WTC11 (cell line): ENCODE results near the gene POLDIP3. TPM values are rescaled to one million over a fixed set of nuclear protein-coding genes. Genes with fewer than 3 reads are reported as not detected.

Source experiments
- ATAC-seq: fragments of 200-7000 bp; cut with Tn5 transposase; 2 replicates; pipeline ENCODE4 v1.10.0; 2021; ENCODE audit warnings: mild to moderate bottlenecking, moderate library complexity
- CTCF ChIA-PET: fragments of 300-600 bp; sonication (Branson Sonifier 250); formaldehyde crosslinking; loops from one replicate; lab custom pipeline; 2021; ENCODE audit warnings: antibody characterized with exemption; lab: Charles Lee
- POLR2A ChIA-PET: fragments of 350-600 bp; sonication (Branson Sonifier 250); formaldehyde crosslinking; loops from one replicate; lab custom pipeline; 2021; ENCODE audit warnings: antibody characterized with exemption; lab: Charles Lee
- DNase-seq: peaks from one replicate; pipeline ENCODE4 v3.0.0; 2021; ENCODE audit warnings: low spot score
- H3K27ac Mint-ChIP-seq: 2 replicates; pipeline ENCODE4 v1.8.0; 2021; ENCODE audit warnings: mixed read lengths
- H3K27me3 Mint-ChIP-seq: 2 replicates; pipeline ENCODE4 v1.8.0; 2021; ENCODE audit warnings: low read depth, mild to moderate bottlenecking, moderate library complexity, mixed read lengths
- H3K36me3 Mint-ChIP-seq: 2 replicates; pipeline ENCODE4 v1.8.0; 2021; ENCODE audit warnings: mixed read lengths
- H3K4me1 Mint-ChIP-seq: 2 replicates; pipeline ENCODE4 v1.8.0; 2022; ENCODE audit warnings: mixed read lengths
- H3K4me3 Mint-ChIP-seq: 2 replicates; pipeline ENCODE4 v1.8.0; 2021; ENCODE audit warnings: mild to moderate bottlenecking, moderate library complexity, mixed read lengths
- H3K9me3 Mint-ChIP-seq: 2 replicates; pipeline ENCODE4 v1.8.0; 2021; ENCODE audit warnings: mixed read lengths
- CBFB ChIP-seq: sonication (generic); formaldehyde crosslinking; IDR thresholded peaks from 2 replicates; pipeline ENCODE4 v1.8.1; 2022; ENCODE audit warnings: mild to moderate bottlenecking, low read depth, missing genetic modification reagents
- CREB1 ChIP-seq: sonication (generic); formaldehyde crosslinking; IDR thresholded peaks from 2 replicates; pipeline ENCODE4 v1.8.0; 2023; ENCODE audit warnings: mild to moderate bottlenecking, missing genetic modification reagents
- CREM ChIP-seq: sonication (generic); formaldehyde crosslinking; IDR thresholded peaks from 2 replicates; pipeline ENCODE4 v1.8.1; 2022; ENCODE audit warnings: mild to moderate bottlenecking, missing genetic modification reagents, moderate library complexity
- E2F1 ChIP-seq: sonication (generic); formaldehyde crosslinking; IDR thresholded peaks from 2 replicates; pipeline ENCODE4 v1.8.0; 2022; ENCODE audit warnings: mild to moderate bottlenecking, missing genetic modification reagents
- E2F4 ChIP-seq: sonication (generic); formaldehyde crosslinking; IDR thresholded peaks from 2 replicates; pipeline ENCODE4 v1.8.1; 2022; ENCODE audit warnings: low read depth, mild to moderate bottlenecking, moderate library complexity, missing genetic modification reagents, borderline replicate concordance
- E2F5 ChIP-seq: sonication (generic); formaldehyde crosslinking; IDR thresholded peaks from 2 replicates; pipeline ENCODE4 v1.8.1; 2022; ENCODE audit warnings: mild to moderate bottlenecking, moderate library complexity, missing genetic modification reagents
- ETV6 ChIP-seq: sonication (generic); formaldehyde crosslinking; IDR thresholded peaks from 2 replicates; pipeline ENCODE4 v1.8.1; 2022; ENCODE audit warnings: mild to moderate bottlenecking, missing genetic modification reagents
- FOXP1 ChIP-seq: sonication (generic); formaldehyde crosslinking; IDR thresholded peaks from 2 replicates; pipeline ENCODE4 v1.8.0; 2022; ENCODE audit warnings: missing genetic modification reagents, mild to moderate bottlenecking, moderate library complexity, borderline replicate concordance
- GABPB1 ChIP-seq: sonication (generic); formaldehyde crosslinking; IDR thresholded peaks from 2 replicates; pipeline ENCODE4 v1.8.1; 2023; ENCODE audit warnings: mild to moderate bottlenecking, missing genetic modification reagents
- HMGA2 ChIP-seq: fragments of 250-450 bp; sonication (Bioruptor Pico); IDR thresholded peaks from 2 replicates; pipeline ENCODE4 v1.4.0; 2021; ENCODE audit warnings: mild to moderate bottlenecking, moderate library complexity
- JUN ChIP-seq: sonication (generic); formaldehyde crosslinking; IDR thresholded peaks from 2 replicates; pipeline ENCODE4 v1.8.0; 2023; ENCODE audit warnings: mild to moderate bottlenecking, missing genetic modification reagents
- MLX ChIP-seq: sonication (generic); formaldehyde crosslinking; IDR thresholded peaks from 2 replicates; pipeline ENCODE4 v1.8.1; 2023; ENCODE audit warnings: mild to moderate bottlenecking, missing genetic modification reagents, moderate library complexity
- NR2C2 ChIP-seq: sonication (generic); formaldehyde crosslinking; IDR thresholded peaks from 2 replicates; pipeline ENCODE4 v1.8.0; 2022; ENCODE audit warnings: mild to moderate bottlenecking, missing genetic modification reagents
- NR3C1 ChIP-seq: sonication (generic); formaldehyde crosslinking; conservative IDR thresholded peaks from 2 replicates; pipeline ENCODE4 v1.8.1; 2023; ENCODE audit warnings: low read depth, mild to moderate bottlenecking, missing genetic modification reagents
- PREB ChIP-seq: sonication (generic); formaldehyde crosslinking; IDR thresholded peaks from 2 replicates; pipeline ENCODE4 v1.8.1; 2022; ENCODE audit warnings: mild to moderate bottlenecking, missing genetic modification reagents, moderate library complexity, borderline replicate concordance
- SP1 ChIP-seq: sonication (generic); formaldehyde crosslinking; conservative IDR thresholded peaks from 2 replicates; pipeline ENCODE4 v1.8.1; 2022; ENCODE audit warnings: missing genetic modification reagents
- STAT6 ChIP-seq: sonication (generic); formaldehyde crosslinking; conservative IDR thresholded peaks from 2 replicates; pipeline ENCODE4 v1.8.1; 2023; ENCODE audit warnings: mild to moderate bottlenecking, low read depth, missing genetic modification reagents, moderate library complexity
- ZNF219 ChIP-seq: sonication (generic); formaldehyde crosslinking; IDR thresholded peaks from 2 replicates; pipeline ENCODE4 v1.8.0; 2023; ENCODE audit warnings: missing genetic modification reagents, mild to moderate bottlenecking, borderline replicate concordance
- ZNF416 ChIP-seq: fragments of 250-450 bp; sonication (Bioruptor Pico); IDR thresholded peaks from 2 replicates; pipeline ENCODE4 v1.9.0; 2021; ENCODE audit warnings: mild to moderate bottlenecking, inconsistent platforms
- ZNF425 ChIP-seq: fragments of 250-450 bp; sonication (Bioruptor Pico); conservative IDR thresholded peaks from 2 replicates; pipeline ENCODE4 v1.9.0; 2021; ENCODE audit warnings: mild to moderate bottlenecking
- ZSCAN18 ChIP-seq: fragments of 250-450 bp; sonication (Bioruptor Pico); IDR thresholded peaks from 2 replicates; pipeline ENCODE4 v2.1.2; 2022; ENCODE audit warnings: mild to moderate bottlenecking, moderate library complexity
- total RNA-seq: library from RNA; stranded (reverse); gene quantifications from 3 replicates; pipeline ENCODE4 v1.2.3, GENCODE V29; 2021

The POLDIP3 gene
- total RNA-seq, 1 experiment from 2014 or later = 73.2 TPM

GRCh38 chr22:42611051-42611450, 3.6 kb downstream of the POLDIP3 start:
- H3K4me1 Mint-ChIP-seq = peaks cover 41% of the 10 kb centered on the region
- H3K27me3 Mint-ChIP-seq = no peaks in the 10 kb centered on the region
- DNase-seq (no peak), ATAC-seq (no peak)
- H3K27ac Mint-ChIP-seq = peak overlapping the region; percentile 57
- peaks cover 50% of the 10 kb centered on the region for H3K36me3 Mint-ChIP-seq
- CTCF ChIA-PET = no interaction called here
- no peak overlapping the region for H3K4me3 Mint-ChIP-seq
- H3K9me3 Mint-ChIP-seq = peaks cover 3% of the 10 kb centered on the region; the same call in 1 of the 2 replicates
- TF ChIP-seq FOXP1 (CRISPR knock-in tag) (no peak), PREB (no peak), GABPB1 (CRISPR knock-in tag) (no peak), ZNF425 (CRISPR knock-in tag) (no peak), E2F4 (CRISPR knock-in tag) (no peak), ZSCAN18 (CRISPR knock-in tag) (no peak), STAT6 (CRISPR knock-in tag) (no peak), JUN (no peak), CBFB (CRISPR knock-in tag) (no peak), SP1 (CRISPR knock-in tag) (no peak)
- TF ChIP-seq, all 79 proteins: peak for 0
- POLR2A ChIA-PET = no interaction called here

- Mint-ChIP-seq H3K27me3 (no peaks in the 10 kb centered on the region), H3K4me1 (peaks cover 35% of the 10 kb centered on the region), H3K27ac (peak overlapping the region; percentile 67; the same call in 1 of the 2 replicates), H3K9me3 (peaks cover 3% of the 10 kb centered on the region; the same call in 1 of the 2 replicates), H3K4me3 (no peak overlapping the region), H3K36me3 (peaks cover 58% of the 10 kb centered on the region)
- DNase-seq (no peak), ATAC-seq (no peak)
- CTCF ChIA-PET = interaction anchor here (1.0 kb wide), 1 partner anchor 25 kb away, joined by 3 read pairs; no protein-coding TSS in a partner anchor
- TF ChIP-seq ZNF219 (CRISPR knock-in tag) = no peak
- no peak for TF ChIP-seq NR2C2 (CRISPR knock-in tag)
- TF ChIP-seq CREB1 (CRISPR knock-in tag) = no peak
- no peak for TF ChIP-seq NR3C1 (CRISPR knock-in tag)
- no peak for TF ChIP-seq E2F5 (CRISPR knock-in tag)
- TF ChIP-seq ZNF416 (CRISPR knock-in tag) = no peak
- no peak for TF ChIP-seq ZNF425 (CRISPR knock-in tag)
- no peak for TF ChIP-seq HMGA2 (CRISPR knock-in tag)
- no peak for TF ChIP-seq ETV6 (CRISPR knock-in tag)
- TF ChIP-seq JUN = no peak
- TF ChIP-seq CREM (CRISPR knock-in tag) = no peak
- no peak for TF ChIP-seq MLX (CRISPR knock-in tag)
- TF ChIP-seq E2F1 (CRISPR knock-in tag) = no peak
- POLR2A ChIA-PET = interaction anchor here (0.5 kb wide), 1 partner anchor 992 kb away, joined by 3 read pairs; no protein-coding TSS in a partner anchor
These were observed 4.5 kb downstream of the POLDIP3 start for GRCh38 chr22:42610186-42610585.
